ENCODE data around the gene DIPK1A. TPM values are rescaled to one million over a fixed set of nuclear protein-coding genes. Genes with fewer than 3 reads are reported as not detected.

The DIPK1A gene
- total and polyA plus RNA-seq, 12 donors = 0.91 to 10.2 (median 3.0) TPM

DNA sequence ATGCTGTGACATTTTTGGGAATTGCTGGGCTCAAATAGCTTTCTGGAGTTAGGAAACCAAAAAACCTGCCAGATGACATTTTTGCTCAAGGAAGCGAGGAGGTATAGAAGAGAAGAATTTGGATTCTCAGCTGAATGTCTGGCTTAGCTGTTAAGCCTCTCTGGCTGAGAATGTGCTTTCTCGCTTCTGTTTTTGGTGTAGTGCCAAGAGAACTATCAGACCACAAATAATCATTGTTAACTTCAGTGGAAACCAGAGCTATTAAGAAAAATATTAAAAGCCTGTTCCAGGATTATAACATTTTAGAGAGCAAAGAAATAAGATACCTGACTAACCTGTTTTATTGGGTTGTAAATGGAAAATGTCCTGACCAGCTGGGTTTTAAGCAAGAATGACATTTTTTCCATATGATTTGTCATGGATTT is 39.5 kb upstream of the DIPK1A start:
- DNase-seq = no peak
- H3K4me1 ChIP-seq (replicated peaks in 1 of 2) = peaks cover 0 to 8% of the 10 kb centered on the region in 2 donors
- 14 to 32% (median 23%) methylated on average over 1 to 2 of the region's 2 CpGs for WGBS, 4 donors
- no peaks in the 10 kb centered on the region for H3K9me3 ChIP-seq (replicated peaks in 1 of 3)
- no peak for TF ChIP-seq POLR2A (IDR thresholded peaks at IDR 0.05)
- TF ChIP-seq, protein P1, sequence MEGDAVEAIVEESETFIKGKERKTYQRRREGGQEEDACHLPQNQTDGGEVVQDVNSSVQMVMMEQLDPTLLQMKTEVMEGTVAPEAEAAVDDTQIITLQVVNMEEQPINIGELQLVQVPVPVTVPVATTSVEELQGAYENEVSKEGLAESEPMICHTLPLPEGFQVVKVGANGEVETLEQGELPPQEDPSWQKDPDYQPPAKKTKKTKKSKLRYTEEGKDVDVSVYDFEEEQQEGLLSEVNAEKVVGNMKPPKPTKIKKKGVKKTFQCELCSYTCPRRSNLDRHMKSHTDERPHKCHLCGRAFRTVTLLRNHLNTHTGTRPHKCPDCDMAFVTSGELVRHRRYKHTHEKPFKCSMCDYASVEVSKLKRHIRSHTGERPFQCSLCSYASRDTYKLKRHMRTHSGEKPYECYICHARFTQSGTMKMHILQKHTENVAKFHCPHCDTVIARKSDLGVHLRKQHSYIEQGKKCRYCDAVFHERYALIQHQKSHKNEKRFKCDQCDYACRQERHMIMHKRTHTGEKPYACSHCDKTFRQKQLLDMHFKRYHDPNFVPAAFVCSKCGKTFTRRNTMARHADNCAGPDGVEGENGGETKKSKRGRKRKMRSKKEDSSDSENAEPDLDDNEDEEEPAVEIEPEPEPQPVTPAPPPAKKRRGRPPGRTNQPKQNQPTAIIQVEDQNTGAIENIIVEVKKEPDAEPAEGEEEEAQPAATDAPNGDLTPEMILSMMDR (IDR thresholded peaks at IDR 0.05) = no peak
- H3K36me3 ChIP-seq (replicated peaks in 1 of 2) = no peaks in the 10 kb centered on the region
- intact Hi-C loops (cut with DNase I) = no loop called here
- no peaks in the 10 kb centered on the region for H3K27me3 ChIP-seq
- no peak overlapping the region for H3K4me3 ChIP-seq
- no peak overlapping the region for H3K27ac ChIP-seq

DNA sequence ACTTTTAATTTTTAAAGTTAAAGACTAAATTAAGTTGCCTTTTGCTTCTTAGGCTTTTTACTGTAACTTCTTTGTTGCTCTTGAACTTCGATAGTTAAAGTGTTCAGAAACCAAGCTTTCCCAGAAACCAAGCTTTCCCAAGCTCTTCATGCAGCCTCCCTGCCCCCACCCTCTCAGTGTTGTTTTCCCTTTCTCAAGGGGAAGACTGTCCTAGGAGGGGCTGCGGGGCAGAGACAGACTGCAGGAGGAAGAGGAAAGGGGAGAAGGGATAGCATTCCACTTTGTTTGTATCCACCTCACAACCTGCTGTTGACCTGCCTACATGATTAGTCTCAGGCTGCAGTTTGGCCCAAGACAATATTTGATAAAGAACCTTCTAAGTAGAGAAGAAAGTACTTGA is 39.0 kb upstream of the DIPK1A start:
- Histone ChIP-seq H3K4me1 (replicated peaks in 1 of 2) (peaks cover 0 to 8% of the 10 kb centered on the region in 2 donors), H3K4me3 (no peak overlapping the region), H3K9me3 (replicated peaks in 1 of 3) (no peaks in the 10 kb centered on the region), H3K27me3 (no peaks in the 10 kb centered on the region), H3K27ac (no peak overlapping the region), H3K36me3 (replicated peaks in 1 of 2) (no peaks in the 10 kb centered on the region)
- intact Hi-C loops (cut with DNase I) = no loop called here
- TF ChIP-seq, protein P1 (IDR thresholded peaks at IDR 0.05) = no peak
- no peak for TF ChIP-seq POLR2A (IDR thresholded peaks at IDR 0.05)
- 52 to 62% (median 56%) methylated on average over 2 of the region's 2 CpGs for WGBS, 4 donors
- DNase-seq = no peak

DNA sequence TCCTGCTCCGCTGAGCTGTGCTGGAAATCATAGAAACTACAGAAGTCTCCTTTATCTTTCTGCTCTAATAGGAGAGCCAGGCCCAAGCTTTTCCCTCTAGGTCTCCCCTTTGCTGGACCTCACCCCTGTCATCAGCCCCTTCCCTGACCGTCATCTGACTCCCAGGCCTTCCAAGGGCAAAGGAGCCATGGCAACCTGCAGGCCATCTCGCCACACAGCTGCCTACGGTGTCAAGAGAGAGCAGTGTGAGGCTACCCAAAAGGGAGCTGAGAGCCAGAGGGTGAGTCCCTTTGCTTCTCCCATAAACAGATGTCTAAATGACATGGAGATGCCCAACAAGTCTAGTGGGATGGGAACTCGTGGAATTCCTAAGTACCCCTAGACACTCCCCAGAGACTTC is 37.6 kb upstream of the DIPK1A start:
- H3K4me1 ChIP-seq (replicated peaks in 1 of 2) = peaks cover 0 to 8% of the 10 kb centered on the region in 2 donors
- no peak overlapping the region for H3K4me3 ChIP-seq
- no peaks in the 10 kb centered on the region for H3K36me3 ChIP-seq (replicated peaks in 1 of 2)
- intact Hi-C loops (cut with DNase I) = loop anchor here in 1 of 2 donors (5.0 kb wide), 1 partner anchor 137 kb away; no protein-coding TSS in a partner anchor
- DNase-seq = no peak
- TF ChIP-seq POLR2A (IDR thresholded peaks at IDR 0.05) = no peak
- TF ChIP-seq, protein P1 (IDR thresholded peaks at IDR 0.05) = no peak
- no peaks in the 10 kb centered on the region for H3K27me3 ChIP-seq
- no peak overlapping the region for H3K27ac ChIP-seq
- WGBS, 4 donors = 81 to 92% (median 89%) methylated on average over 5 of the region's 5 CpGs
- no peaks in the 10 kb centered on the region for H3K9me3 ChIP-seq (replicated peaks in 1 of 3)

DNA sequence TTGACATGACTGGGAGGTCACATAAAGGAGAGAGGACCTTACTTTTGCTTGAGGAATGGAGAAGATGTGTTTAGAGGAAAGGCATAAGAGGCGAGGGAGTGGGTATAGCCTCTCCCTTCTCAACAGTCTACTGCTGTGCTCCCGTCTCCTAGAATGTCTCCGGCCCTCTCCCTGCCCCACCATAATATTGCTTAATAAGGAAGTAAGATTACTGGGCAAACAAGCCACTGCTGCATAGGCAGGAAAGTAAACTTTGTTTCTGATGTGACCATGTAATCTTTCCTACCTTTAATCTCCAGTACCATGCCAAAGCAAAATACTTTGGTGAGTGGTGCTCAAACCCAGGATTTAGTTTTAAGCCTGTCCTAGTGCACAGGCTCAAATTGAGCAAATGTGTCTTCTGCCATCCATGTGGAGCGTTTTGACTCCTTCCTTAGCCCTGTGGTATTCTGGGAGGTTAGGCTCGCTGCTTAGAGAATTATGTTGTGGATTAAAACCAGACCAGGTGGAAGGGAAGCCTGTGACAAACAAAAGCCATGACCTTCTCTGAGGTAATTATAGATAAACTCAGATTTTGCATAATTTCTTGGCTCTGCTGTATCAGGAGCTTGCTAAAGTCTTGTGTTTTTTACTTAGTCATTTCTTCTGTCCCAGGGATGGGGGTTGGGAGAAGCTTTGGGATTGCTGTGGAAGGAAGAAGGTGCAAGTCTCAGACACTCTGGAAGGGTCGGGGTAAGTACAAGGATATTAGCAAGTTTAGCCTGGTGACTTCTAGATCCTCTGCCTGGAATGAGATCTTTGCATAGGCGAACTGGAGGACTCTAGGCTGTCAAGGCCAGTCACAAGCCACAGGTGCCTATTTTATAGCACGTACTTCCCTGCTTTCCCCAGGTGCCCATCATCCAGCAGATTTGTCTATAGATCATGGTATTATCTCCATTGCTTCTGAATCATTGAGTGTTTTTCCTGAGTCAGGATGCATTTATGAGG is 34.5 kb upstream of the DIPK1A start:
- Histone ChIP-seq H3K9me3 (replicated peaks in 1 of 3) (no peaks in the 10 kb centered on the region), H3K27ac (no peak overlapping the region), H3K4me3 (no peak overlapping the region), H3K4me1 (replicated peaks in 1 of 2) (peaks cover 0 to 5% of the 10 kb centered on the region in 2 donors), H3K27me3 (no peaks in the 10 kb centered on the region), H3K36me3 (replicated peaks in 1 of 2) (no peaks in the 10 kb centered on the region)
- intact Hi-C loops (cut with DNase I) = loop anchor here in 1 of 2 donors (5.0 kb wide), 1 partner anchor 133 kb away; no protein-coding TSS in a partner anchor
- WGBS, 4 donors = 65 to 78% (median 72%) methylated on average over 8 of the region's 8 CpGs
- peak in 2 of 7 donors; percentile 24 to 31 for DNase-seq
- no peak for TF ChIP-seq POLR2A (IDR thresholded peaks at IDR 0.05)
- TF ChIP-seq, protein P1 (IDR thresholded peaks at IDR 0.05) = no peak

Data from adrenal gland (tissue), 12 donors.